ENCODE measurements around the gene GPAM.

The GPAM gene

GRCh38 chr10:112148331-112148730 lies 35.2 kb downstream of the GPAM start:
- TF ChIP-seq CTCF (IDR thresholded peaks at IDR 0.05; ENCODE audit: borderline replicate concordance, control extremely low read depth, extremely low read depth, insufficient read depth, missing control alignments): no peak
- in situ Hi-C loops (cut with MboI; ENCODE audit: low sequenced_read_pairs, unreplicated experiment): loop anchor here (25.0 kb wide), 1 partner anchor 164 kb away; no protein-coding TSS in a partner anchor

GRCh38 chr10:112146799-112147198 lies 36.8 kb downstream of the GPAM start:
- no peak for DNase-seq (ENCODE audit: low spot score)
- no peak for TF ChIP-seq CTCF (IDR thresholded peaks at IDR 0.05; ENCODE audit: borderline replicate concordance, control extremely low read depth, extremely low read depth, insufficient read depth, missing control alignments)
- in situ Hi-C loops (cut with MboI; ENCODE audit: low sequenced_read_pairs, unreplicated experiment): loop anchor here (25.0 kb wide), 1 partner anchor 166 kb away; no protein-coding TSS in a partner anchor

More at GRCh38 chr10:112148331-112148730, 35.2 kb downstream of the GPAM start:
- DNase-seq (ENCODE audit: low spot score): no peak

- DNase-seq (ENCODE audit: low spot score): no peak
- no peak for TF ChIP-seq CTCF (IDR thresholded peaks at IDR 0.05; ENCODE audit: borderline replicate concordance, control extremely low read depth, extremely low read depth, insufficient read depth, missing control alignments)
- in situ Hi-C loops (cut with MboI; ENCODE audit: low sequenced_read_pairs, unreplicated experiment): loop anchor here (25.0 kb wide), 1 partner anchor 167 kb away; no protein-coding TSS in a partner anchor
Observed at GRCh38 chr10:112145263-112145662, 38.3 kb downstream of the GPAM start.

GRCh38 chr10:112143420-112143819 lies 40.1 kb downstream of the GPAM start:
- in situ Hi-C loops (cut with MboI; ENCODE audit: low sequenced_read_pairs, unreplicated experiment): loop anchor here (25.0 kb wide), 1 partner anchor 169 kb away; no protein-coding TSS in a partner anchor
- DNase-seq (ENCODE audit: low spot score): no peak
- TF ChIP-seq CTCF (IDR thresholded peaks at IDR 0.05; ENCODE audit: borderline replicate concordance, control extremely low read depth, extremely low read depth, insufficient read depth, missing control alignments): no peak

GRCh38 chr10:112141292-112141691 lies 42.3 kb downstream of the GPAM start:
- in situ Hi-C loops (cut with MboI; ENCODE audit: low sequenced_read_pairs, unreplicated experiment): loop anchor here (25.0 kb wide), 1 partner anchor 171 kb away; no protein-coding TSS in a partner anchor
- no peak for DNase-seq (ENCODE audit: low spot score)
- TF ChIP-seq CTCF (IDR thresholded peaks at IDR 0.05; ENCODE audit: borderline replicate concordance, control extremely low read depth, extremely low read depth, insufficient read depth, missing control alignments): no peak

- in situ Hi-C loops (cut with MboI; ENCODE audit: low sequenced_read_pairs, unreplicated experiment): loop anchor here (25.0 kb wide), 1 partner anchor 172 kb away; no protein-coding TSS in a partner anchor
- TF ChIP-seq CTCF (IDR thresholded peaks at IDR 0.05; ENCODE audit: borderline replicate concordance, control extremely low read depth, extremely low read depth, insufficient read depth, missing control alignments): peak; percentile 88
- DNase-seq (ENCODE audit: low spot score): peak; percentile 79
Observed at GRCh38 chr10:112140110-112140970, 43.2 kb downstream of the GPAM start.
